H9 (cell line): ENCODE results near the gene WNT7B. TPM values are rescaled to one million over a fixed set of nuclear protein-coding genes. Genes with fewer than 3 reads are reported as not detected.

Experiments used
- DNase-seq: peaks from one replicate; pipeline ENCODE4 v3.0.0-alpha.2; 2017
- H2AFZ ChIP-seq: one replicate; pipeline ENCODE4 v1.6.1; 2013; ENCODE audit warnings: mild to moderate bottlenecking, low read length, control low read depth, moderate library complexity
- H2AK5ac ChIP-seq: 2 replicates; pipeline ENCODE4 v1.6.1; 2013; ENCODE audit warnings: low read length, control low read depth, mixed read lengths; ENCODE audit not compliant: insufficient read length
- H2BK120ac ChIP-seq: one replicate; pipeline ENCODE4 v1.6.1; 2013; ENCODE audit warnings: low read depth, mild to moderate bottlenecking, low read length, control low read depth, inconsistent platforms; ENCODE audit not compliant: poor library complexity, severe bottlenecking
- H2BK12ac ChIP-seq: 2 replicates; pipeline ENCODE4 v1.6.1; 2013; ENCODE audit warnings: low read length, control low read depth, mixed read lengths, low read depth; ENCODE audit not compliant: insufficient read length
- H2BK15ac ChIP-seq: 2 replicates; pipeline ENCODE4 v1.6.1; 2013; ENCODE audit warnings: low read depth, low read length, control low read depth
- H2BK20ac ChIP-seq: one replicate; pipeline ENCODE4 v1.6.1; 2013; ENCODE audit warnings: low read depth, mild to moderate bottlenecking, low read length, control low read depth, inconsistent platforms; ENCODE audit not compliant: poor library complexity, severe bottlenecking
- H2BK5ac ChIP-seq: 2 replicates; pipeline ENCODE4 v1.6.1; 2013; ENCODE audit warnings: low read length, control low read depth, mixed read lengths; ENCODE audit not compliant: insufficient read length
- H3K14ac ChIP-seq: 2 replicates; pipeline ENCODE4 v1.6.1; 2013; ENCODE audit warnings: low read length, control low read depth; ENCODE audit not compliant: insufficient read depth
- H3K18ac ChIP-seq: 2 replicates; pipeline ENCODE4 v1.6.1; 2013; ENCODE audit warnings: low read depth, mild to moderate bottlenecking, mixed read lengths, low read length, control low read depth; ENCODE audit not compliant: insufficient read length
- H3K23ac ChIP-seq: 2 replicates; pipeline ENCODE4 v1.6.1; 2013; ENCODE audit warnings: low read length, control low read depth, mixed read lengths, low read depth; ENCODE audit not compliant: insufficient read length
- H3K23me2 ChIP-seq: 2 replicates; pipeline ENCODE4 v1.6.1; 2013; ENCODE audit warnings: low read depth, mild to moderate bottlenecking, mixed read lengths, low read length, control low read depth; ENCODE audit not compliant: insufficient read length, poor library complexity, severe bottlenecking
- H3K27ac ChIP-seq: 2 replicates; pipeline ENCODE4 v1.5.1; 2013; ENCODE audit warnings: low read length, control low read depth, mixed read lengths, low read depth; ENCODE audit not compliant: insufficient read length
- H3K27me3 ChIP-seq: 2 replicates; pipeline ENCODE4 v1.6.1; 2013; ENCODE audit warnings: low read length, control low read depth, inconsistent platforms; ENCODE audit not compliant: insufficient read depth
- H3K4ac ChIP-seq: 2 replicates; pipeline ENCODE4 v1.6.1; 2013; ENCODE audit warnings: low read depth, mild to moderate bottlenecking, control low read depth, inconsistent platforms, low read length, moderate library complexity
- H3K4me1 ChIP-seq: 2 replicates; pipeline ENCODE4 v1.6.1; 2013; ENCODE audit warnings: low read length, control low read depth, inconsistent platforms; ENCODE audit not compliant: insufficient read depth
- H3K4me2 ChIP-seq: 2 replicates; pipeline ENCODE4 v1.6.1; 2013; ENCODE audit warnings: low read length, control low read depth, mixed read lengths; ENCODE audit not compliant: insufficient read length, insufficient read depth
- H3K56ac ChIP-seq: 2 replicates; pipeline ENCODE4 v1.6.1; 2013; ENCODE audit warnings: low read depth, mild to moderate bottlenecking, mixed read lengths, low read length, control low read depth; ENCODE audit not compliant: insufficient read length
- H3K79me1 ChIP-seq: 2 replicates; pipeline ENCODE4 v1.6.1; 2013; ENCODE audit warnings: low read depth, mild to moderate bottlenecking, moderate library complexity, low read length, control low read depth, inconsistent platforms; ENCODE audit not compliant: insufficient read depth, poor library complexity, severe bottlenecking
- H3K79me2 ChIP-seq: 2 replicates; pipeline ENCODE4 v1.6.1; 2013; ENCODE audit warnings: low read length, control low read depth, inconsistent platforms; ENCODE audit not compliant: insufficient read depth
- H3K9ac ChIP-seq: 2 replicates; pipeline ENCODE4 v1.6.1; 2013; ENCODE audit warnings: low read length, control low read depth, mixed read lengths; ENCODE audit not compliant: insufficient read length; ENCODE audit errors: extremely low read depth
- H3K9me3 ChIP-seq: one replicate; pipeline ENCODE4 v1.6.1; 2013; ENCODE audit warnings: low read depth, low read length, inconsistent platforms; ENCODE audit not compliant: control insufficient read depth
- H3T11ph ChIP-seq: one replicate; pipeline ENCODE4 v1.6.1; 2013; ENCODE audit warnings: mild to moderate bottlenecking, low read length, control low read depth, inconsistent platforms
- H4K20me1 ChIP-seq: one replicate; pipeline ENCODE4 v1.6.1; 2013; ENCODE audit not compliant: control insufficient read depth, insufficient read length, insufficient read depth
- H4K5ac ChIP-seq: 2 replicates; pipeline ENCODE4 v1.6.1; 2013; ENCODE audit warnings: low read depth, mild to moderate bottlenecking, mixed read lengths, low read length, control low read depth; ENCODE audit not compliant: insufficient read length
- H4K8ac ChIP-seq: replicated peaks from 2 replicates; pipeline ENCODE4 v1.6.1; 2013; ENCODE audit warnings: low read length, control low read depth, mixed read lengths, low read depth; ENCODE audit not compliant: insufficient read length
- H4K91ac ChIP-seq: 2 replicates; pipeline ENCODE4 v1.6.1; 2013; ENCODE audit warnings: low read depth, mild to moderate bottlenecking, moderate library complexity, mixed read lengths, low read length, control low read depth; ENCODE audit not compliant: insufficient read length
- H3K27ac Mint-ChIP-seq, 3 experiments: 2 replicates in 2 of 3; 3 replicates in 1 of 3; pipeline ENCODE4 v1.8.0; 2020 to 2021; ENCODE audit warnings: mixed read lengths in 3 of 3, mild to moderate bottlenecking in 1 of 3, moderate library complexity in 1 of 3
- H3K27me3 Mint-ChIP-seq: 2 replicates; pipeline ENCODE4 v1.8.0; 2021; ENCODE audit warnings: low read depth, mild to moderate bottlenecking, moderate library complexity, mixed read lengths
- H3K36me3 Mint-ChIP-seq, 3 experiments: 2 replicates in 2 of 3; 3 replicates in 1 of 3; pipeline ENCODE4 v1.8.0; 2020 to 2021; ENCODE audit warnings: low read depth in 3 of 3, mixed read lengths in 3 of 3; ENCODE audit not compliant: insufficient read depth in 1 of 3
- H3K4me1 Mint-ChIP-seq, 2 experiments: 2 replicates each; pipeline ENCODE4 v1.8.0; 2020; ENCODE audit warnings: mixed read lengths in 2 of 2
- H3K4me3 Mint-ChIP-seq, 2 experiments: 2 replicates in 1 of 2; 3 replicates in 1 of 2; pipeline ENCODE4 v1.8.0; 2020 to 2021; ENCODE audit warnings: mild to moderate bottlenecking in 2 of 2, mixed read lengths in 2 of 2, moderate library complexity in 1 of 2
- H3K9me3 Mint-ChIP-seq, 2 experiments: 2 replicates in 1 of 2; 3 replicates in 1 of 2; pipeline ENCODE4 v1.8.0; 2020; ENCODE audit warnings: mild to moderate bottlenecking in 2 of 2, mixed read lengths in 2 of 2, moderate library complexity in 1 of 2
- WGBS: extraction: QIAGEN DNeasy Blood & Tissue Kit; methylation state at CpG from one replicate; pipeline ENCODE4 v1.1.7; 2013; ENCODE audit warnings: missing lambda C conversion rate, low lambda C conversion rate, mixed read lengths; ENCODE audit not compliant: insufficient read length; ENCODE audit errors: extremely low coverage; 5-methylcytosine and 5-hydroxymethylcytosine counted together
- total RNA-seq: library from RNA; stranded (reverse); gene quantifications from 2 replicates; pipeline ENCODE4 v1.2.1, GENCODE V29; 2021
- TF ChIP-seq, protein P1 (sequence below): fragments of 200-600 bp; sonication (generic); conservative IDR thresholded peaks from 3 replicates; pipeline ENCODE4 v1.8.0; 2021; ENCODE audit warnings: antibody characterized with exemption, mild to moderate bottlenecking

The WNT7B gene
- total RNA-seq, 1 experiment from 2014 or later, result 0.09 TPM

- no peak overlapping the region for H2BK20ac ChIP-seq
- no peak for DNase-seq
- H3K56ac ChIP-seq, result no peak overlapping the region
- peaks cover 19% of the 10 kb centered on the region for H3K27me3 Mint-ChIP-seq
- no peaks in the 10 kb centered on the region for H4K20me1 ChIP-seq
- H4K8ac ChIP-seq, result no peak overlapping the region
- no peak overlapping the region for H3K23ac ChIP-seq
- no peak overlapping the region for H3K4me2 ChIP-seq
- H2AFZ ChIP-seq, result no peak overlapping the region
- H3K18ac ChIP-seq, result no peak overlapping the region
- no peak overlapping the region for H2BK12ac ChIP-seq
- no peak overlapping the region for H4K91ac ChIP-seq
- H3K9ac ChIP-seq, result no peak overlapping the region
- H3K27ac Mint-ChIP-seq, result no peak overlapping the region; a peak in 1 of 7 replicates
- no peak overlapping the region for H3K4me3 Mint-ChIP-seq
- no peak overlapping the region for H2BK120ac ChIP-seq
- H3K79me2 ChIP-seq, result no peaks in the 10 kb centered on the region
- H3K4ac ChIP-seq, result no peak overlapping the region
- no peaks in the 10 kb centered on the region; a peak in 1 of 7 replicates for H3K36me3 Mint-ChIP-seq
- no peak overlapping the region for H3K14ac ChIP-seq
- no peak overlapping the region for H4K5ac ChIP-seq
- TF ChIP-seq, protein P1, sequence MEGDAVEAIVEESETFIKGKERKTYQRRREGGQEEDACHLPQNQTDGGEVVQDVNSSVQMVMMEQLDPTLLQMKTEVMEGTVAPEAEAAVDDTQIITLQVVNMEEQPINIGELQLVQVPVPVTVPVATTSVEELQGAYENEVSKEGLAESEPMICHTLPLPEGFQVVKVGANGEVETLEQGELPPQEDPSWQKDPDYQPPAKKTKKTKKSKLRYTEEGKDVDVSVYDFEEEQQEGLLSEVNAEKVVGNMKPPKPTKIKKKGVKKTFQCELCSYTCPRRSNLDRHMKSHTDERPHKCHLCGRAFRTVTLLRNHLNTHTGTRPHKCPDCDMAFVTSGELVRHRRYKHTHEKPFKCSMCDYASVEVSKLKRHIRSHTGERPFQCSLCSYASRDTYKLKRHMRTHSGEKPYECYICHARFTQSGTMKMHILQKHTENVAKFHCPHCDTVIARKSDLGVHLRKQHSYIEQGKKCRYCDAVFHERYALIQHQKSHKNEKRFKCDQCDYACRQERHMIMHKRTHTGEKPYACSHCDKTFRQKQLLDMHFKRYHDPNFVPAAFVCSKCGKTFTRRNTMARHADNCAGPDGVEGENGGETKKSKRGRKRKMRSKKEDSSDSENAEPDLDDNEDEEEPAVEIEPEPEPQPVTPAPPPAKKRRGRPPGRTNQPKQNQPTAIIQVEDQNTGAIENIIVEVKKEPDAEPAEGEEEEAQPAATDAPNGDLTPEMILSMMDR, result no peak
- WGBS, result no CpG with 5 or more reads among the region's 6 CpGs
- no peak overlapping the region for H2BK15ac ChIP-seq
- no peaks in the 10 kb centered on the region for H3K79me1 ChIP-seq
- H2AK5ac ChIP-seq, result no peak overlapping the region
- H3K9me3 Mint-ChIP-seq, result peaks cover 0 to 7% of the 10 kb centered on the region in 2 experiments; a peak in 4 of 5 replicates
- H3K27ac ChIP-seq, result no peak overlapping the region
- no peaks in the 10 kb centered on the region for H3K9me3 ChIP-seq
- no peaks in the 10 kb centered on the region for H3K23me2 ChIP-seq
- no peak overlapping the region for H2BK5ac ChIP-seq
- H3K4me1 ChIP-seq, result no peaks in the 10 kb centered on the region
- no peak overlapping the region for H3T11ph ChIP-seq
- H3K27me3 ChIP-seq, result no peaks in the 10 kb centered on the region
- peaks cover 3 to 11% of the 10 kb centered on the region in 2 experiments; a peak in 2 of 4 replicates for H3K4me1 Mint-ChIP-seq
Measured at GRCh38 chr22:45912910-45913309, 64.1 kb downstream of the WNT7B start.
